ENCODE results near the gene TNFAIP6.

TNFAIP6 gene

GRCh38 chr2:151391436-151391835 lies 34.0 kb downstream of the TNFAIP6 start:
- no peaks in the 10 kb centered on the region for H3K79me2 ChIP-seq (ENCODE audit: insufficient read depth, low read length)
- H3K36me3 ChIP-seq (ENCODE audit: insufficient read depth, low read length), result no peaks in the 10 kb centered on the region
- DNase-seq (no peak), ATAC-seq (ENCODE audit: insufficient read depth, low read depth) (no peak)
- H3K27me3 ChIP-seq (ENCODE audit: insufficient read depth, low read length, poor library complexity), result no peaks in the 10 kb centered on the region
- no peak overlapping the region for H3K27ac ChIP-seq (ENCODE audit: low read length)
- no peak overlapping the region for H3K9ac ChIP-seq (ENCODE audit: low read depth, low read length)
- H3K4me3 ChIP-seq (ENCODE audit: low read depth in 1 of 2, low read length in 2 of 2), result no peak overlapping the region
- H4K20me1 ChIP-seq (ENCODE audit: insufficient read depth, low read length), result no peaks in the 10 kb centered on the region
- H3K4me2 ChIP-seq (ENCODE audit: insufficient read depth, low read length), result no peak overlapping the region
- no peak for TF ChIP-seq EZH2 (IDR thresholded peaks at IDR 0.05; ENCODE audit: borderline replicate concordance, low read depth, low read length, severe bottlenecking)
- TF ChIP-seq CTCF (IDR thresholded peaks at IDR 0.05; ENCODE audit: borderline replicate concordance, extremely low read depth, low read length, poor library complexity, severe bottlenecking), result no peak
- H3K9me3 ChIP-seq (ENCODE audit: insufficient read depth, low read length, severe bottlenecking), result no peaks in the 10 kb centered on the region
- H3K4me1 ChIP-seq (ENCODE audit: insufficient read depth, low read length), result no peaks in the 10 kb centered on the region
- H2AFZ ChIP-seq (ENCODE audit: low read depth, low read length), result no peak overlapping the region

GRCh38 chr2:151394509-151394908 lies 37.1 kb downstream of the TNFAIP6 start:
- no peaks in the 10 kb centered on the region for H3K27me3 ChIP-seq (ENCODE audit: insufficient read depth, low read length, poor library complexity)
- ATAC-seq (ENCODE audit: insufficient read depth, low read depth), result no peak
- no peaks in the 10 kb centered on the region for H3K4me1 ChIP-seq (ENCODE audit: insufficient read depth, low read length)
- no peak overlapping the region for H3K4me2 ChIP-seq (ENCODE audit: insufficient read depth, low read length)
- no peak for TF ChIP-seq CTCF (IDR thresholded peaks at IDR 0.05; ENCODE audit: borderline replicate concordance, extremely low read depth, low read length, poor library complexity, severe bottlenecking)
- no peaks in the 10 kb centered on the region for H3K9me3 ChIP-seq (ENCODE audit: insufficient read depth, low read length, severe bottlenecking)
- H3K9ac ChIP-seq (ENCODE audit: low read depth, low read length), result no peak overlapping the region
- H3K4me3 ChIP-seq (ENCODE audit: low read depth in 1 of 2, low read length in 2 of 2), result no peak overlapping the region
- no peaks in the 10 kb centered on the region for H3K36me3 ChIP-seq (ENCODE audit: insufficient read depth, low read length)
- H4K20me1 ChIP-seq (ENCODE audit: insufficient read depth, low read length), result no peaks in the 10 kb centered on the region
- no peak overlapping the region for H3K27ac ChIP-seq (ENCODE audit: low read length)
- H3K79me2 ChIP-seq (ENCODE audit: insufficient read depth, low read length), result no peaks in the 10 kb centered on the region
- H2AFZ ChIP-seq (ENCODE audit: low read depth, low read length), result no peak overlapping the region
- no peak for DNase-seq

GRCh38 chr2:151395509-151396374 lies 38.4 kb downstream of the TNFAIP6 start:
- Histone ChIP-seq H4K20me1 (ENCODE audit: insufficient read depth, low read length) (no peaks in the 10 kb centered on the region), H3K27ac (ENCODE audit: low read length) (no peak overlapping the region), H3K9ac (ENCODE audit: low read depth, low read length) (no peak overlapping the region), H2AFZ (ENCODE audit: low read depth, low read length) (no peak overlapping the region), H3K36me3 (ENCODE audit: insufficient read depth, low read length) (no peaks in the 10 kb centered on the region), H3K4me1 (ENCODE audit: insufficient read depth, low read length) (no peaks in the 10 kb centered on the region), H3K9me3 (ENCODE audit: insufficient read depth, low read length, severe bottlenecking) (no peaks in the 10 kb centered on the region), H3K4me2 (ENCODE audit: insufficient read depth, low read length) (no peak overlapping the region), H3K27me3 (ENCODE audit: insufficient read depth, low read length, poor library complexity) (no peaks in the 10 kb centered on the region), H3K4me3 (ENCODE audit: low read depth in 1 of 2, low read length in 2 of 2) (no peak overlapping the region), H3K79me2 (ENCODE audit: insufficient read depth, low read length) (no peaks in the 10 kb centered on the region)
- DNase-seq (no peak), ATAC-seq (ENCODE audit: insufficient read depth, low read depth) (no peak)
- TF ChIP-seq CTCF (IDR thresholded peaks at IDR 0.05; ENCODE audit: borderline replicate concordance, extremely low read depth, low read length, poor library complexity, severe bottlenecking) (no peak), EZH2 (IDR thresholded peaks at IDR 0.05; ENCODE audit: borderline replicate concordance, low read depth, low read length, severe bottlenecking) (no peak)

All from DND-41 (cell line).